Hepatocyte (in vitro differentiated cells): ENCODE measurements around the gene CISH. TPM values are rescaled to one million over a fixed set of nuclear protein-coding genes. Genes with fewer than 3 reads are reported as not detected.

Source experiments
- DNase-seq: peaks from one replicate; pipeline ENCODE4 v3.0.0-alpha.2; 2016; ENCODE audit warnings: low spot score
- H2AFZ ChIP-seq: fragments of 200-600 bp; sonication (generic); 2 replicates; pipeline ENCODE4 v1.6.0; 2016; ENCODE audit warnings: antibody characterized with exemption, mild to moderate bottlenecking
- H3K27ac ChIP-seq: fragments of 200-600 bp; sonication (generic); 2 replicates; pipeline ENCODE4 v1.5.1; 2016; ENCODE audit warnings: mild to moderate bottlenecking
- H3K27me3 ChIP-seq: fragments of 200-600 bp; sonication (generic); 2 replicates; pipeline ENCODE4 v1.6.1; 2016
- H3K36me3 ChIP-seq: fragments of 200-600 bp; sonication (generic); replicated peaks from 2 replicates; pipeline ENCODE4 v1.5.1; 2016; ENCODE audit warnings: low read depth; ENCODE audit not compliant: insufficient read depth
- H3K4me1 ChIP-seq: fragments of 200-600 bp; sonication (generic); 2 replicates; pipeline ENCODE4 v1.5.1; 2016; ENCODE audit warnings: mild to moderate bottlenecking, moderate library complexity; ENCODE audit not compliant: insufficient read depth
- H3K4me2 ChIP-seq: fragments of 200-600 bp; sonication (generic); 2 replicates; pipeline ENCODE4 v1.6.0; 2016
- H3K4me3 ChIP-seq: fragments of 200-600 bp; sonication (generic); 2 replicates; pipeline ENCODE4 v1.5.1; 2016; ENCODE audit warnings: mild to moderate bottlenecking
- H3K79me2 ChIP-seq: fragments of 200-600 bp; sonication (generic); 2 replicates; pipeline ENCODE4 v1.6.0; 2017; ENCODE audit warnings: mild to moderate bottlenecking
- H3K9me2 ChIP-seq: fragments of 200-600 bp; sonication (generic); replicated peaks from 2 replicates; pipeline ENCODE4 v1.6.0; 2017; ENCODE audit warnings: mild to moderate bottlenecking; ENCODE audit not compliant: insufficient read depth
- H3K9me3 ChIP-seq: fragments of 200-600 bp; sonication (generic); 2 replicates; pipeline ENCODE4 v1.5.1; 2016; ENCODE audit warnings: low read depth, mild to moderate bottlenecking
- H4K20me1 ChIP-seq: fragments of 200-600 bp; sonication (generic); 2 replicates; pipeline ENCODE4 v1.6.0; 2016; ENCODE audit warnings: mild to moderate bottlenecking; ENCODE audit not compliant: insufficient read depth, poor library complexity, severe bottlenecking
- EZH2 ChIP-seq: fragments of 200-600 bp; sonication (generic); IDR thresholded peaks from 2 replicates; pipeline ENCODE4 v1.6.1; 2016; ENCODE audit warnings: antibody characterized with exemption, mild to moderate bottlenecking, borderline replicate concordance
- EZH2phosphoT487 ChIP-seq: fragments of 200-600 bp; sonication (generic); IDR thresholded peaks from one replicate; pipeline ENCODE4 v1.6.1; 2018; ENCODE audit warnings: antibody characterized with exemption, mild to moderate bottlenecking, low read depth, moderate library complexity; ENCODE audit not compliant: unreplicated experiment, severe bottlenecking
- WGBS: methylation state at CpG from one replicate; pipeline ENCODE4 v1.1.6; 2016; ENCODE audit warnings: low lambda C conversion rate; ENCODE audit errors: missing lambda C conversion rate; 5-methylcytosine and 5-hydroxymethylcytosine counted together
- polyA plus RNA-seq: library from polyadenylated mRNA; unstranded; fragments of >200 nt; fragmentation: Nextera tagmentation; extraction: Ambion mirVana; gene quantifications from 2 replicates; pipeline ENCODE4 v1.2.1, GENCODE V29; 2016
- total RNA-seq: library from RNA; depleted of rRNA; stranded (reverse); fragments of >200 nt; gene quantifications from 2 replicates; pipeline ENCODE4 v1.2.3, GENCODE V29; 2014
- TF ChIP-seq, protein P1 (sequence below): fragments of 200-600 bp; sonication (generic); IDR thresholded peaks from 2 replicates; pipeline ENCODE4 v1.5.1; 2016; ENCODE audit warnings: antibody characterized with exemption, mild to moderate bottlenecking; ENCODE audit not compliant: poor library complexity

CISH gene
- total and polyA plus RNA-seq, 2 experiments from 2014 or later, result 4.0 to 9.0 TPM

DNA sequence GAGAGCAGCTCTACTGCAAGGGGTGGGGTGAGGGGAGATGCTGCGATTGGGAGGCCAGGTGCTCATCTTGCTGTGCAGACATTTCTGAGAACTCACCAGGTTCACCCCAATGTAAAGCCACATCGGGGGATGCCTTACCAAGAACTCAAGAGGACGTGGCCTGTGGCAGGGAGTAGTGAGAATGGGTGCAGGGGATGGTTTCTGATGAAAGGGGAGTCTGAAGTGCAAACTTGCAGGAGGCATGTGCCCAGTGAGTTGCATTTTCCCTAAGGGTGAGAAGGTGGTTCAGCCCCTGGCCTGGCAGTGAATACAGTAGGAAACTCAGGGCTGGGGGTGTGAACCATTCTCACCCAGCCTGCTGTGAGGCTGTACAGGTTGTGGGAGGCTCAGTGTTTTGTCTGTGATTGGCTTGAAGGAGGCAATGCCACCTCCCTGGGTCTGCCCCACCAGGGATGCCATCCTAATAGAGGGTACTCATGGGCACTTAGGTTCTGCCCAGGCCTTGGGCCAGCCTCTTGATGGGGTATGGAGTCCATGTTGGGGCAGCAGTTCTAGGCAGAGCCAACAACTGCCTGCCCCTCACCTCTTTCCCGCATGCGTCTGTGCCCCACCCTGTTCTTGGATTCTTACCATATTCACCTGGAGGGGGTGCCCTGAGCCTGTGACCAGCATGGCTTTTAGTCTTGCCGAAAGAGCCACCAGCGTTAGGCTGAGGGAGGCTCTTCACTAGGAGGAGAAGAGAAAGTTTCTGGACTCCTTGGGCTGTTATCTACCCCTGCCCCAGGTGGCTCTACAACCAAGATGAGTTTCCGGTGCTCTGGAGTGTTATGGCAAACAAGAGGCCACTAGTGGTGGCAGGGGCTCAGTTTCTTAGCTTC, 37.8 kb downstream of the CISH start:
- no peaks in the 10 kb centered on the region for H3K9me3 ChIP-seq
- no peak overlapping the region for H2AFZ ChIP-seq
- TF ChIP-seq EZH2phosphoT487 (no peak), EZH2 (no peak)
- TF ChIP-seq, protein P1, sequence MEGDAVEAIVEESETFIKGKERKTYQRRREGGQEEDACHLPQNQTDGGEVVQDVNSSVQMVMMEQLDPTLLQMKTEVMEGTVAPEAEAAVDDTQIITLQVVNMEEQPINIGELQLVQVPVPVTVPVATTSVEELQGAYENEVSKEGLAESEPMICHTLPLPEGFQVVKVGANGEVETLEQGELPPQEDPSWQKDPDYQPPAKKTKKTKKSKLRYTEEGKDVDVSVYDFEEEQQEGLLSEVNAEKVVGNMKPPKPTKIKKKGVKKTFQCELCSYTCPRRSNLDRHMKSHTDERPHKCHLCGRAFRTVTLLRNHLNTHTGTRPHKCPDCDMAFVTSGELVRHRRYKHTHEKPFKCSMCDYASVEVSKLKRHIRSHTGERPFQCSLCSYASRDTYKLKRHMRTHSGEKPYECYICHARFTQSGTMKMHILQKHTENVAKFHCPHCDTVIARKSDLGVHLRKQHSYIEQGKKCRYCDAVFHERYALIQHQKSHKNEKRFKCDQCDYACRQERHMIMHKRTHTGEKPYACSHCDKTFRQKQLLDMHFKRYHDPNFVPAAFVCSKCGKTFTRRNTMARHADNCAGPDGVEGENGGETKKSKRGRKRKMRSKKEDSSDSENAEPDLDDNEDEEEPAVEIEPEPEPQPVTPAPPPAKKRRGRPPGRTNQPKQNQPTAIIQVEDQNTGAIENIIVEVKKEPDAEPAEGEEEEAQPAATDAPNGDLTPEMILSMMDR, result no peak
- WGBS, result 93% methylated on average over 8 of the region's 8 CpGs
- H3K4me3 ChIP-seq, result no peak overlapping the region
- no peak overlapping the region for H3K27ac ChIP-seq
- H3K9me2 ChIP-seq, result no peaks in the 10 kb centered on the region
- no peaks in the 10 kb centered on the region for H3K36me3 ChIP-seq
- no peak overlapping the region for H3K4me2 ChIP-seq
- no peaks in the 10 kb centered on the region for H4K20me1 ChIP-seq
- no peak for DNase-seq
- peaks cover 5% of the 10 kb centered on the region for H3K4me1 ChIP-seq
- no peaks in the 10 kb centered on the region for H3K27me3 ChIP-seq
- H3K79me2 ChIP-seq, result peaks cover 10% of the 10 kb centered on the region

DNA sequence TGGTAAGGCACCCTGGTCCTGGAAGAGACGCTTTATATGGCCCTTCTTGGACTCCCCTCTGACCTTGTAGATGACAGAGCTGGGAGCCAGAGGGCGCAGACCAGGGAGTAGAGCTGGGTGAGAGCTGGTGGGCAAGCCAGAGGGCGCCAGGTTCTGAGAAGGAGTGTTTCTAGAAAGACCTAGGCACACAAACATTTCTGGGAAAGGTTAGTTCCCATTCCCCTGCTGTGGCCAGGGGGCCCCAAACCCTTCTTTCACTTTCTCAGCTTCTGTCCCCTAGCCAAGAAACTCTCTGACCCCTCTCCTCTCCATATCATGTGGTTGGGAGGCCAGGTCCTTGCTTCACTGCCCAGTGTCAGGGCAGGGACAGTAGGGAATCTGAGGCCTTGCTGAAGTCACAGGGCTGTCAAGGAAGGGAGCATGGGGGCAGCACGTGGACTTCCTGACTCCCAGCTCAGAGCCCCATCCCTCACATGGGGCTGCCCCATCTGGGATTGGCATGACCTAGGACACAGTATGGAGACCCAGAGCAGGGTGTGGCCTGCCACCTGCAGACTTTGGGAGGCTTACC, 38.7 kb downstream of the CISH start:
- TF ChIP-seq, protein P1, result no peak
- TF ChIP-seq EZH2phosphoT487 (no peak), EZH2 (no peak)
- Histone ChIP-seq H4K20me1 (no peaks in the 10 kb centered on the region), H3K9me3 (no peaks in the 10 kb centered on the region), H3K27me3 (no peaks in the 10 kb centered on the region), H2AFZ (no peak overlapping the region), H3K4me3 (no peak overlapping the region), H3K27ac (no peak overlapping the region), H3K36me3 (no peaks in the 10 kb centered on the region), H3K4me2 (no peak overlapping the region), H3K79me2 (peaks cover 10% of the 10 kb centered on the region), H3K9me2 (no peaks in the 10 kb centered on the region), H3K4me1 (peaks cover 14% of the 10 kb centered on the region)
- no peak for DNase-seq
- WGBS, result 90% methylated on average over 4 of the region's 4 CpGs

DNA sequence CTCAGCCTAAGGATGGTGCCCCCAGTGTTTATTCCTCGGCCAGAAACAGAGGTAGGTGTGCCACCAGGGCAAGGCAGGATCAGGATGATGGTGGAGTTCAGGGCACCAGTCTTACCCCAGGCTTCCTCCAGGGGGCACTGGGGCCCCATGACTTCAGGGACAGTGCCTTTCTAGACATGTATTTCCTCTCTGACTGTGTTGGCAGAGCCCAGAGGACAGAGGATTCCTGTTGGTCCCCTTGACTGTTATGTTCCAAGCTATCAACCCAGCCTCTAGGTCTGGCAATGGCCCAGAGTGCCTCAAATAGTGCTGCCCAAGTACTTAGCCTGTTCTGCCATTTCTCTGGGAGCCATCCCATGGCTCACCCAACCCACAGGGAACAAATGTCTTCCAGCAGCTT, 39.4 kb downstream of the CISH start:
- no peaks in the 10 kb centered on the region for H3K9me2 ChIP-seq
- H3K27ac ChIP-seq, result no peak overlapping the region
- WGBS, result 55% methylated on average over 1 of the region's 1 CpG
- no peaks in the 10 kb centered on the region for H3K9me3 ChIP-seq
- no peaks in the 10 kb centered on the region for H3K36me3 ChIP-seq
- peaks cover 10% of the 10 kb centered on the region for H3K79me2 ChIP-seq
- no peak overlapping the region for H2AFZ ChIP-seq
- no peak overlapping the region for H3K4me2 ChIP-seq
- peaks cover 17% of the 10 kb centered on the region for H3K4me1 ChIP-seq
- no peaks in the 10 kb centered on the region for H3K27me3 ChIP-seq
- no peaks in the 10 kb centered on the region for H4K20me1 ChIP-seq
- DNase-seq, result peak; percentile 83
- no peak overlapping the region for H3K4me3 ChIP-seq
- TF ChIP-seq, protein P1, result peak; percentile 69
- no peak for TF ChIP-seq EZH2
- TF ChIP-seq EZH2phosphoT487, result no peak
